GM19023 (cell line): ENCODE results near the gene ENC1.
A peak's percentile ranks its signal among the peaks of the same experiment; 100 is the strongest.
"Not testable (repeated sequence)": the region's sequence is repeated elsewhere in the genome, so short reads cannot be mapped to it uniquely, and the experiment has no call there.

Source experiments
- ATAC-seq: cut with Tn5 transposase; IDR thresholded peaks from one replicate; pipeline ENCODE4 v1.9.1; 2021; ENCODE audit warnings: mild to moderate bottlenecking, moderate library complexity; ENCODE audit not compliant: unreplicated experiment

ENC1 gene

GRCh38 chr5:74640450-74640953, at the start of gene ENC1:
Gene ENC1, minus strand, starts transcription at chr5:74640728. Its CDS starts 4,243 bp downstream, at chr5:74636485.
- ATAC-seq: peak; percentile 72

GRCh38 chr5:74686962-74687751, 46.6 kb upstream of the ENC1 start:
- ATAC-seq: no peak

GRCh38 chr5:74685979-74686631, 45.6 kb upstream of the ENC1 start:
- ATAC-seq: peak; percentile 45

- peak; percentile 78 for ATAC-seq
Measured at GRCh38 chr5:74684900-74685851, 44.6 kb upstream of the ENC1 start, which contains the start of gene HEXB. Gene HEXB, plus strand, starts transcription at chr5:74685233. Its CDS starts 28 bp downstream, at chr5:74685261.

- ATAC-seq: no peak
Measured at GRCh38 chr5:74679966-74680365, 39.4 kb upstream of the ENC1 start.

- ATAC-seq: not testable (repeated sequence)
Measured at GRCh38 chr5:74679300-74679699, 38.8 kb upstream of the ENC1 start.

GRCh38 chr5:74678123-74678522, 37.6 kb upstream of the ENC1 start:
- not testable (repeated sequence) for ATAC-seq

GRCh38 chr5:74676466-74676865, 35.9 kb upstream of the ENC1 start:
- ATAC-seq: not testable (repeated sequence)

- ATAC-seq: no peak
Measured at GRCh38 chr5:74673011-74673790, 32.7 kb upstream of the ENC1 start.

GRCh38 chr5:74672215-74672877, 31.8 kb upstream of the ENC1 start:
- ATAC-seq: no peak

GRCh38 chr5:74670396-74671038, 30.0 kb upstream of the ENC1 start:
- no peak for ATAC-seq

- ATAC-seq: no peak
Measured at GRCh38 chr5:74669821-74670220, 29.3 kb upstream of the ENC1 start.

- ATAC-seq: no peak
Measured at GRCh38 chr5:74667396-74667795, 26.9 kb upstream of the ENC1 start.

GRCh38 chr5:74665816-74666215, 25.3 kb upstream of the ENC1 start:
- ATAC-seq: no peak

GRCh38 chr5:74665273-74665672, 24.7 kb upstream of the ENC1 start:
- ATAC-seq: no peak

- ATAC-seq: no peak
Measured at GRCh38 chr5:74664551-74664950, 24.0 kb upstream of the ENC1 start.

- no peak for ATAC-seq
Measured at GRCh38 chr5:74660873-74661272, 20.3 kb upstream of the ENC1 start.

- ATAC-seq: no peak
Measured at GRCh38 chr5:74660140-74660539, 19.6 kb upstream of the ENC1 start.

- ATAC-seq: no peak
Measured at GRCh38 chr5:74659172-74659571, 18.6 kb upstream of the ENC1 start.
